ENCODE measurements around the gene MCL1.

DNA sequence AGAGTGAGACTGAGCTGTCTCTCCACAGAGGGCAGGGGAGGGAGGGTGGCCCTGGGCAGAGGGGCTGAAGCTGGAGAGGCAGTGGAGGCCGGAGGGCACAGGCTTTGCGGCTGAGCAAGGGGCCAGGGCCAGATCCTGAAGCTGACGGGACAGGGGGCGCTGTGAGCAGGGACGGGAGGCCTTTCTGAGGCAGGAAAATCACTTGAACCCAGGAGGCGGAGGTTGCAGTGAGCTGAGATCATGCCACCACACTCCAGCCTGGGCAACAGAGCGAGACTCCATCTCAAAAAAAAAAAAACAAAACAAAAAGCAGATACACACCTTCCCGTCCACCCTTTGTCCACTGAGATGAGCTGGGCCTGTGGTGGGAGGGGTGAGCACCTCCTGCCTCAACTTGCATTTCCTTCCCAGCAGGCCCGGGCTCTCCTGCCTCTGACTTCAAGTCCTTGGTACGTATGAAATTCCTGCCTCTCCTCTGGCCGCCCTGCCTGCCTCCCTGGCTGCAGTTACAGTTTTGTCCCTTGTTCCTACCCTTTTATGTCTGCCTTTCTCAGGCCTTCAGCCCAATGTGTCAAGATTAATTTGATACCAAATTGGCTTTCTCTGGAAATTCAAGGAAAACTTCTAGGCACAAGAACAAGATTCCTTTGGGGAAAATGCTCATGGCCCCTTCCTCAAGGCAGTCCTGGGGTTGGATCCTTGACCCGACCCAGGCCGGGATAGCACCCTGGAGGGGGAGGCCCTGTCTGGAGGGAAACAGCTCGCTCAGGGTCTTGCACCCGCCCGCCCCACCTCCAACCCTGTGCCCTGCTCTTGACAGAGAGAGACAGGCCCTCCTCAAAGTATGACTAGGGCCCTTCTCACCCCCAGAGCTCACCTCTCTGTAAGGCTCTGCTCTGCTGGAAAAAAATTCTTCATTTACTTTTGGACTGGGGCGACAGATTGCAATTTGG, 41.4 kb downstream of the MCL1 start:
- no peak for TF ChIP-seq POLR2A (IDR thresholded peaks at IDR 0.05)
- TF ChIP-seq, protein P1, sequence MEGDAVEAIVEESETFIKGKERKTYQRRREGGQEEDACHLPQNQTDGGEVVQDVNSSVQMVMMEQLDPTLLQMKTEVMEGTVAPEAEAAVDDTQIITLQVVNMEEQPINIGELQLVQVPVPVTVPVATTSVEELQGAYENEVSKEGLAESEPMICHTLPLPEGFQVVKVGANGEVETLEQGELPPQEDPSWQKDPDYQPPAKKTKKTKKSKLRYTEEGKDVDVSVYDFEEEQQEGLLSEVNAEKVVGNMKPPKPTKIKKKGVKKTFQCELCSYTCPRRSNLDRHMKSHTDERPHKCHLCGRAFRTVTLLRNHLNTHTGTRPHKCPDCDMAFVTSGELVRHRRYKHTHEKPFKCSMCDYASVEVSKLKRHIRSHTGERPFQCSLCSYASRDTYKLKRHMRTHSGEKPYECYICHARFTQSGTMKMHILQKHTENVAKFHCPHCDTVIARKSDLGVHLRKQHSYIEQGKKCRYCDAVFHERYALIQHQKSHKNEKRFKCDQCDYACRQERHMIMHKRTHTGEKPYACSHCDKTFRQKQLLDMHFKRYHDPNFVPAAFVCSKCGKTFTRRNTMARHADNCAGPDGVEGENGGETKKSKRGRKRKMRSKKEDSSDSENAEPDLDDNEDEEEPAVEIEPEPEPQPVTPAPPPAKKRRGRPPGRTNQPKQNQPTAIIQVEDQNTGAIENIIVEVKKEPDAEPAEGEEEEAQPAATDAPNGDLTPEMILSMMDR (IDR thresholded peaks at IDR 0.05) = no peak

Data from body of pancreas (tissue), 4 donors.